Measurements from ENCODE around the gene CHGA.

DNA sequence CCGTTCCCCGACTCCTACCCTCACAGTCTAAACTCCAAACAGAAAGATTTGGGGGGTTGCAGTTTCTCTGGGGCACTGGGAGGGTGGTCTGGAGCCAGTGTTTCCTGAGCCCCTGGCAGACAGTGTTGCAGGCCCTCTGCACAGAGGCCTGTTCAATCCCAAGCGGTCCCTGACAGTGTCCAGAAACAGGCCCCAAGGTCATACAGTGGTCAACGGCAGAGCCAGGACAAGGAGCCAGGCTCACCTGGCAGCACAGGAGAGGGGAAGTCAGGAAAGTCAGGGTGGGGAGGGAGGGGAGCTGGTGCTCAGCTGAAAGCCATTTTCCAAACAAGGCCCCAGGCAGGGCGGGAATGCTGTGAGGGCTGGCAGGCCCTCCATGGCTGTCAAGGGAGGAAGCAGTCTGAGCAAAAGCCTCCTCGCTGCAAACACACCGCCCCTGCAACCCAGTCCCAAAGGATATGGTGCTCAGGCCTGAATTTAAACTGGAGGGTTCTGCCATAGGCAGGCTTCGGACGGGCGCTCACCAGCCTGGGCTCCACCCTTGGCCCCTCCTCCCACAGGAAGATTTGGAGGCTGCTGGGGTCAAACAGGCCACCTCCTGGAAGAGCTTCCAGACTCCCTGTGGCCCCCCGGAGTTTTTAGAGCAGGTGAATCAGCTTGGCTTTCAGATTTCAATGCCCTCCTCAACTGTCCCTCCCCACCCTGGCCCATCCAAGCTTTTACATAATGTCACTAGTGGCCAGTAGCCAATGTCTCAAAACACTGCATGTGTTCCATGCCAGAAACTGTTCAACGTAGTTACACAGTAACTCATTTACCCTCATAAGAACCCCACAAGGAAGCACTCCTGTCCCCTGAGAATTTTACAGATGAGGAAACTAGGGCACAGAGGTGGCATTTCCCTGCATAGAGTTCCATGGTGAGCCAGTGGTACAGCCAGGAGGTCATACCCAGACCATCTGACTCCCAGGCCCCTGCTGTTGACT lies 41.5 kb downstream of the CHGA start:
- no peak for TF ChIP-seq SP1 (IDR thresholded peaks at IDR 0.05)
- TF ChIP-seq CTBP1 (IDR thresholded peaks at IDR 0.05; ENCODE audit: borderline replicate concordance), result no peak
- TF ChIP-seq FOXM1 (IDR thresholded peaks at IDR 0.05; ENCODE audit: borderline replicate concordance), result no peak
- TF ChIP-seq ELF4 (IDR thresholded peaks at IDR 0.05), result no peak
- TF ChIP-seq NFRKB (IDR thresholded peaks at IDR 0.05), result no peak
- TF ChIP-seq TARDBP (IDR thresholded peaks at IDR 0.05), result no peak
- TF ChIP-seq FOXK2 (IDR thresholded peaks at IDR 0.05), result no peak
- TF ChIP-seq SUZ12 (IDR thresholded peaks at IDR 0.05), result no peak
- no peak for TF ChIP-seq ARNT (IDR thresholded peaks at IDR 0.05)
- TF ChIP-seq HDGF (IDR thresholded peaks at IDR 0.05; ENCODE audit: borderline replicate concordance), result no peak
- no peak for TF ChIP-seq ZNF384 (IDR thresholded peaks at IDR 0.05)

All from HEK293T (cell line).